Fibroblast of skin of left biceps (primary cell): ENCODE results near the gene PIGX.
A peak's percentile ranks its signal among the peaks of the same experiment; 100 is the strongest.

Source experiments
- DNase-seq, 2 experiments: peaks; one replicate each; pipeline ENCODE4 v3.0.0-alpha.2; 2013; ENCODE audit warnings: low read depth in 2 of 2

The PIGX gene

GRCh38 chr3:196711838-196712513, at the start of gene PIGX, which contains the start of gene CEP19:
Gene PIGX, plus strand, starts transcription at chr3:196712377.
Gene CEP19, minus strand, starts transcription at chr3:196712250. Its CDS starts 3,593 bp downstream, at chr3:196708657.
- peak in 1 of 2 experiments; percentile 62 for DNase-seq

- peak in 1 of 2 experiments; percentile 13 for DNase-seq
Observed at GRCh38 chr3:196662711-196663571, 49.2 kb upstream of the PIGX start.

- DNase-seq = no peak
Observed at GRCh38 chr3:196666001-196666867, 45.9 kb upstream of the PIGX start.

GRCh38 chr3:196667056-196667825, 44.9 kb upstream of the PIGX start:
- DNase-seq = no peak

GRCh38 chr3:196670339-196670738, 41.8 kb upstream of the PIGX start:
- no peak for DNase-seq

GRCh38 chr3:196673632-196674031, 38.5 kb upstream of the PIGX start:
- no peak for DNase-seq

- DNase-seq = no peak
Observed at GRCh38 chr3:196677353-196677752, 34.8 kb upstream of the PIGX start.

- no peak for DNase-seq
Observed at GRCh38 chr3:196677931-196678330, 34.2 kb upstream of the PIGX start.

- DNase-seq = no peak
Observed at GRCh38 chr3:196684548-196685407, 27.4 kb upstream of the PIGX start.

GRCh38 chr3:196686436-196686835, 25.7 kb upstream of the PIGX start:
- DNase-seq = no peak

GRCh38 chr3:196688349-196688748, 23.8 kb upstream of the PIGX start:
- no peak for DNase-seq

GRCh38 chr3:196689941-196690660, 22.1 kb upstream of the PIGX start:
- DNase-seq = no peak

- DNase-seq = no peak
Observed at GRCh38 chr3:196691386-196691785, 20.8 kb upstream of the PIGX start.

GRCh38 chr3:196694202-196694638, 18.0 kb upstream of the PIGX start:
- no peak for DNase-seq

- DNase-seq = no peak
Observed at GRCh38 chr3:196694941-196695848, 17.0 kb upstream of the PIGX start.

- no peak for DNase-seq
Observed at GRCh38 chr3:196695849-196696226, 16.3 kb upstream of the PIGX start.

GRCh38 chr3:196697270-196697669, 14.9 kb upstream of the PIGX start:
- no peak for DNase-seq

- DNase-seq = no peak
Observed at GRCh38 chr3:196699749-196700148, 12.4 kb upstream of the PIGX start.
